Calu3 (cell line): ENCODE results near the gene ARL5A. TPM values are rescaled to one million over a fixed set of nuclear protein-coding genes. Genes with fewer than 3 reads are reported as not detected.

ENCODE experiments used
- BruUV-seq: library from RNA; stranded (reverse); fragments of 400-500 nt; replicated peaks from 2 replicates; lab custom pipeline; 2021; lab: Mats Ljungman, UMichigan
- CTCF ChIA-PET: fragments of 300-600 bp; sonication (Branson Sonifier 250); formaldehyde crosslinking; loops from one replicate; lab custom pipeline; 2022; ENCODE audit warnings: antibody characterized with exemption; lab: Charles Lee
- DNase-seq: peaks from one replicate; pipeline ENCODE4 v3.0.0; 2022
- H3K27ac Mint-ChIP-seq: one replicate; pipeline ENCODE4 v1.8.0; 2022; ENCODE audit warnings: mixed read lengths; ENCODE audit not compliant: unreplicated experiment
- H3K27me3 Mint-ChIP-seq: one replicate; pipeline ENCODE4 v1.8.0; 2022; ENCODE audit warnings: mixed read lengths; ENCODE audit not compliant: unreplicated experiment
- H3K36me3 Mint-ChIP-seq: one replicate; pipeline ENCODE4 v1.8.0; 2022; ENCODE audit warnings: mild to moderate bottlenecking, moderate library complexity, mixed read lengths; ENCODE audit not compliant: insufficient read depth, unreplicated experiment
- H3K4me1 Mint-ChIP-seq: one replicate; pipeline ENCODE4 v1.8.0; 2022; ENCODE audit warnings: mild to moderate bottlenecking, low read depth, mixed read lengths; ENCODE audit not compliant: unreplicated experiment
- H3K4me3 Mint-ChIP-seq: one replicate; pipeline ENCODE4 v1.8.0; 2022; ENCODE audit warnings: mild to moderate bottlenecking, low read depth, moderate library complexity, mixed read lengths; ENCODE audit not compliant: unreplicated experiment
- H3K9me3 Mint-ChIP-seq: one replicate; pipeline ENCODE4 v1.8.0; 2022; ENCODE audit warnings: low read depth, mixed read lengths; ENCODE audit not compliant: unreplicated experiment
- intact Hi-C: fragments of 100-400 bp; cut with micrococcal nuclease; formaldehyde crosslinking; loops from one replicate; pipeline ENCODE4 v1.10.0; 2022; ENCODE audit not compliant: unreplicated experiment
- total RNA-seq: library from RNA; stranded (reverse); gene quantifications from 2 replicates; pipeline ENCODE4 v1.2.3, GENCODE V29; 2022
- TF ChIP-seq, protein P1 (sequence below): fragments of 200-600 bp; IDR thresholded peaks from one replicate; pipeline ENCODE4 v1.8.0; 2022; ENCODE audit warnings: antibody characterized with exemption; ENCODE audit not compliant: unreplicated experiment

ARL5A gene
- total RNA-seq, 1 experiment from 2014 or later: 53.7 TPM

DNA sequence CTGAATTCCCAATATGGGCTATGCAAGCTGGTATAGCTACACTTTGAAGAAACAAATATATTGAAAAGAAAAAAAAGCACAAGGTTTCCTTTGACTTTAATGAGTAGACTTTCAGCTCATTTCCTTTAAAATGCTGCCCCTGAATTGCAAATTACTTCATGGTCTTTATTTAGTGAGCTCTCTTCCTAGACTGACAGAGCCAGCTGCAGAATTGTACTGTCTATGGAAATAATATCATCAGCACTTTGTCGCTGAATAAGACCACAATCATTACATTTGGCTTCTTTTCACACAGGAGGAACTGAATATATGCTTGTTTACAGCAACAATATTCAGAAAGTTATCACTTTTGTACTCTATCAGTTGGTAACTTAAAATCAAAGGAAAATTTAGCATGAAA lies 41.7 kb downstream of the ARL5A start:
- Mint-ChIP-seq H3K9me3 (no peaks in the 10 kb centered on the region), H3K27ac (no peak overlapping the region), H3K4me1 (no peaks in the 10 kb centered on the region), H3K27me3 (no peaks in the 10 kb centered on the region), H3K36me3 (peaks cover 18% of the 10 kb centered on the region), H3K4me3 (no peak overlapping the region)
- no TSS peak for BruUV-seq
- DNase-seq: no peak
- intact Hi-C loops: no loop called here
- CTCF ChIA-PET: no interaction called here
- TF ChIP-seq, protein P1, sequence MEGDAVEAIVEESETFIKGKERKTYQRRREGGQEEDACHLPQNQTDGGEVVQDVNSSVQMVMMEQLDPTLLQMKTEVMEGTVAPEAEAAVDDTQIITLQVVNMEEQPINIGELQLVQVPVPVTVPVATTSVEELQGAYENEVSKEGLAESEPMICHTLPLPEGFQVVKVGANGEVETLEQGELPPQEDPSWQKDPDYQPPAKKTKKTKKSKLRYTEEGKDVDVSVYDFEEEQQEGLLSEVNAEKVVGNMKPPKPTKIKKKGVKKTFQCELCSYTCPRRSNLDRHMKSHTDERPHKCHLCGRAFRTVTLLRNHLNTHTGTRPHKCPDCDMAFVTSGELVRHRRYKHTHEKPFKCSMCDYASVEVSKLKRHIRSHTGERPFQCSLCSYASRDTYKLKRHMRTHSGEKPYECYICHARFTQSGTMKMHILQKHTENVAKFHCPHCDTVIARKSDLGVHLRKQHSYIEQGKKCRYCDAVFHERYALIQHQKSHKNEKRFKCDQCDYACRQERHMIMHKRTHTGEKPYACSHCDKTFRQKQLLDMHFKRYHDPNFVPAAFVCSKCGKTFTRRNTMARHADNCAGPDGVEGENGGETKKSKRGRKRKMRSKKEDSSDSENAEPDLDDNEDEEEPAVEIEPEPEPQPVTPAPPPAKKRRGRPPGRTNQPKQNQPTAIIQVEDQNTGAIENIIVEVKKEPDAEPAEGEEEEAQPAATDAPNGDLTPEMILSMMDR: no peak

DNA sequence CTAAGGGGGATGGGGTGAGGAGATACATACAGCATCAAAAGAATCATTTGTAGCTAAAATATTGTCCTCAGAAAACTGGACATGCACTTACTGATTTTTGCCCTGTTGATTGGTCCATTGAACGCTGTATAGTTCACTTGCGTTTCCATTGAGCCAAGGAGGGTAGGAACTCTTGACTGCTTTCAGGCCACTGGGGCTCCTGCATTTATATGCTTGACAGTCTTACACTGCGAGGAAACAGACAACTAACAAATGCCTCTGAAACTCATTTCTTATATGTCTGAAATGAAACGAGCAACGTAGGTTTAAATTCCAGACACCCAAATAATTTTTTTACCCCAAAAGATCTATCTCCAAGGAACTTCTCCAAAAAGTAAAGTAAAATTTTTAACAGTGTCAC lies 42.1 kb downstream of the ARL5A start:
- Mint-ChIP-seq H3K4me3 (no peak overlapping the region), H3K27ac (no peak overlapping the region), H3K27me3 (no peaks in the 10 kb centered on the region), H3K4me1 (no peaks in the 10 kb centered on the region), H3K36me3 (peaks cover 18% of the 10 kb centered on the region), H3K9me3 (no peaks in the 10 kb centered on the region)
- BruUV-seq: no TSS peak
- TF ChIP-seq, protein P1: no peak
- no peak for DNase-seq
- intact Hi-C loops: no loop called here
- CTCF ChIA-PET: no interaction called here

DNA sequence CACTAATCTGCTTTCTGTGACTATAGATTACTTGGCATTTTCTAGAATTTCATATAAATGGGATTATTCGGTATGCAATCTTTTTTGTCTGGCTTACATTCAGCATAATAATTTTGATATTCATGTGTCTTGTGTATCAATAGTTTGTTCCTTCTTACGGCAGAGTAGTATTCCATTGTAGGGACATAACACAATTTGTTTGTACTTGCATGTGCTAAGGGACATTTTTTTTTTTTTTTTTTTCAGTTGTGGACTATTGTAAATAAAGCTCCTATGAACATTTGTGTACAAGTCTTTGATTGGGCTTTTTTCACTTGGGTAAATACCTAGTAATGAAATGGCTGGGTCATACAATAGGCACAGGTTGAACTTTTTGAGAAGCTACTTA lies 45.1 kb downstream of the ARL5A start:
- CTCF ChIA-PET: interaction anchor here (0.6 kb wide), 1 partner anchor 145 kb away, joined by 3 read pairs; no protein-coding TSS in a partner anchor
- H3K27ac Mint-ChIP-seq: no peak overlapping the region
- H3K36me3 Mint-ChIP-seq: peaks cover 23% of the 10 kb centered on the region
- TF ChIP-seq, protein P1: no peak
- no peaks in the 10 kb centered on the region for H3K4me1 Mint-ChIP-seq
- no peak for DNase-seq
- intact Hi-C loops: no loop called here
- no peaks in the 10 kb centered on the region for H3K27me3 Mint-ChIP-seq
- no peaks in the 10 kb centered on the region for H3K9me3 Mint-ChIP-seq
- H3K4me3 Mint-ChIP-seq: no peak overlapping the region
- no TSS peak for BruUV-seq

DNA sequence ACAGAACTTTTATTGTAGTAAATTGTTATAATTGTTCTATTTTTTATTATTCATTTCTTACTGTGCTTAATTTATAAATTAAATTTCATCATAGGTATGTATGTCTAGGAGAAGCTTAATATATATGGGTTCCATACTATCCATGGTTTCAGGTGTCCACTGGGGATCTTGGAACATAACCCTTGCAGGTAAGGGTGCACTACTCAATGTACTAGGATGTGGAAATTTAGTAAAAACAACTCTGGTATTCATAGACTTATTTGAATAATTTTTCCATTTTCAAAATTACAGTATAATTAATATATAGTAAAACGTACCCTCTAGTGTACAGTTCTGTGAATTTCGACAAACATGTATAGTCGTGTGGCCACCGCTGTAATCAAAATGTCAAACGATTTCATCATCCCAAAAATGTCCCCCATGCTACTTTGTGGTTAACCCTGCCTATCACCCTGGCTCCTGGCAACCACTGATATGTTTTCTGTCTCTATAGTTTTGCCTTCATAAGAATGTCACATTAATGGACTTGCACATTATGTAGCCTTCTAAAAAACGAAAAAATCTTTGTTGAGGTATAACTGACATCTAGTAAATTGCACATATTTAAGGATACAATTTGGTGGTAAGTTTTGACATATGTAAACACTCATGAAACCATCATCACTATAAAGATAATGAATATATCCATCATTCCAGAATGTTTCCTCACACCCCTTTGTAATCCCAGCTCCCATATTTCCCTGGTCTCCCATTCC lies 45.7 kb downstream of the ARL5A start:
- BruUV-seq: no TSS peak
- TF ChIP-seq, protein P1: no peak
- Mint-ChIP-seq H3K36me3 (peaks cover 23% of the 10 kb centered on the region), H3K9me3 (no peaks in the 10 kb centered on the region), H3K27me3 (no peaks in the 10 kb centered on the region), H3K4me1 (no peaks in the 10 kb centered on the region), H3K27ac (no peak overlapping the region), H3K4me3 (no peak overlapping the region)
- intact Hi-C loops: no loop called here
- CTCF ChIA-PET: no interaction called here
- no peak for DNase-seq
